HG03442 (cell line): ENCODE measurements around the gene ACACB.
"Not testable (repeated sequence)": the region's sequence is repeated elsewhere in the genome, so short reads cannot be mapped to it uniquely, and the experiment has no call there.

Source experiments
- ATAC-seq: cut with Tn5 transposase; IDR thresholded peaks from one replicate; pipeline ENCODE4 v1.9.1; 2021; ENCODE audit warnings: mild to moderate bottlenecking, moderate library complexity; ENCODE audit not compliant: unreplicated experiment

Gene ACACB

GRCh38 chr12:109139360-109139759 is 23.0 kb downstream of the ACACB start:
- ATAC-seq = no peak

- no peak for ATAC-seq
Measured at GRCh38 chr12:109139791-109140190, 23.4 kb downstream of the ACACB start.

- no peak for ATAC-seq
Measured at GRCh38 chr12:109140560-109140959, 24.2 kb downstream of the ACACB start.

DNA sequence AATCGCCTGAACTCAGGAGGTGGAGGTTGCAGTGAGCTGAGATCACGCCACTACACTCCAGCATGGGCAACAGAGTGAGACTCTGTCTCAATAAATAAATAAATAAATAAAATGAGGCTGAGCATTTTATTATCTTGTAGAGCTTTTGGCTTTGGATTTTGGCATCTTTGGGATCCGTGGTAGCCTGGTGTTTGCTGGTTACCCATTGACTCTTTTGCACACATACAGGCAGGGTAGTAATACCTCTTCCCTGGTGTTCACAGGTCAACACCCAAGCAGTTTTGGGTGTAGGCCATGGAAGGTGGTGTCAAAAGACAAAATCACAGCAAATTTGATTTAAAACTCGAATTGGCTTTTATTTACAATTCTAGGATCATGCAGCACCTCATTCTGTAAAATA is 27.8 kb downstream of the ACACB start:
- no peak for ATAC-seq

DNA sequence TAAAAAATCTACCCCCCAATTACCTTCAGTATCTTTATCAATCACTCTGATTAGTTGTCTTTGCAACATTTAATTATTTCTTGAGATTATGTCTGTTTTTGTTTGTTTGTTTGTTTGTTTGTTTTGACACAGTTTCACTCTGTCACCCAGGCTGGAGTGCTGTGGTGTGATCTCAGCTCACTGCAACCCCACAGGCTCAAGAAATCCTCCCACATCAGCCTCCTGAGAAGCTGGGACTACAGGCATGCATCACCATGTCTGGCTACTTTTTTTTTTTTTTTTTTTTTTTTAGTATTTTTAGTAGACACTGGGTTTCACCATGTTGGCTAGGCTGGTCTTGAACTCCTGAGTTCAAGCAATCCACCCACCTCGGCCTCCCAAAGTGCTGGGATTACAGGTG is 30.7 kb downstream of the ACACB start:
- not testable (repeated sequence) for ATAC-seq

DNA sequence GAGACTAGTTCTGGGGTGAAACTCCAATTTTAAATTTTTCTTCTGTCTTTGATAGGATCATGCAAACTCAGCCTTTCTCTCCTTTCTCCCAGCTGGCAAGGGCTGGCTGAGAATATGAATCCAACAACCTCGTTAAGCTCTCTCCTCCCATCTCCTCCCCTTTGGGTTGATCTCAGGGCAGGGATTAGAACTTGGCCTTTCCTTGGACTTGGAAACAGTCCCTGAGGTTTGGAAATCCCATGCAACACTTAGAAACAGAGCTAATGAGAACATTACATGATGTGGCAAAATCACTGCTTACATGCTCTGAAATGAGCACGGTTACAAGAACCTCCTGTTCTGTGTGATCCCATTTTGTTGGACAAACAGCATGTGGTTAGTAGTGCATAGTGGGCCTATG is 31.6 kb downstream of the ACACB start:
- ATAC-seq = no peak

DNA sequence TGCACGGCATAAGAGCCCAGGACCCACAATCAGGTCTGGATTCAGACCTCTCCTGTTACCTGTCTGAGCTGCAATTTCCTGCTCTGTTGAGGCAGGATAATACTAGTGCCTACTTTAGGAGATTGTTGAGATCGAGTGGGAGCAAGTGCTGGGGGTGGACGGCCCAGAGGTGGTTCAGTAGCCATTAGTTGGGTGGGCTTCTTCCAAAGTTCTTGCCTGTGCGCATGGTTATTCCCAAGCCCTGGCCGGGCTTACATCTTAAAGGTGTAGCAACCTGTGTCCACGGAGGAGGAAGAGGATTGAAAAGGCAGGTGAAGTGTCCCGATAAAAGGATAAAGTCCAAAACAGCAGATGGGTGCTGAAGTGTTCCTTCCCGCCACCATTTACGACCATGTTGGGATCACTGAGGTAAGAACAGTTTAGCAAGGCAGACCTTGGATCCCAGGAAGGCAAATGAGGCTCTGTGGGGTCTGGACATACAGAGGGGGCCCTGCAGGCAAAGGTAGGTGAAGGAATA is 33.8 kb downstream of the ACACB start:
- ATAC-seq = no peak

DNA sequence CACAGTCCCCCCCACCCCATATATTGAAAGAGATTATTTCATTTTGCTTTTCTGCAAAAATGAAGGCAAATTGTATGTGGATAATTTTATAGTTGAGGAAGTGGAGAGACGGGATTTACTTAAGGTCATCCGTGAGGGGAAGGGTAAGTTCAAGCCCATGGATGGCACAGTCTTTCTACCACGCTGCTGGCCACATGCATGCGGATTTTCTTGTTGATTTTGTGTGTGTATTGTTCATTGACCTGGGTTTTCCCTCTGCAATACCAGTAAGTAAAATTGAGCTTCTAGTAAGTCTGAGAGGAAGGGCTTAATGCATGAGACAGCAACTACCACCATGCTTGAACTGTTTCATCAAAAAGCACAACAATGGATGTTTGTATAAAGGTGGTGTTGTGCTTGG is 35.1 kb downstream of the ACACB start:
- ATAC-seq = no peak

- ATAC-seq = no peak
Measured at GRCh38 chr12:109153821-109154441, 37.5 kb downstream of the ACACB start.

GRCh38 chr12:109154451-109155438 is 38.4 kb downstream of the ACACB start:
- peak; percentile 83 for ATAC-seq

DNA sequence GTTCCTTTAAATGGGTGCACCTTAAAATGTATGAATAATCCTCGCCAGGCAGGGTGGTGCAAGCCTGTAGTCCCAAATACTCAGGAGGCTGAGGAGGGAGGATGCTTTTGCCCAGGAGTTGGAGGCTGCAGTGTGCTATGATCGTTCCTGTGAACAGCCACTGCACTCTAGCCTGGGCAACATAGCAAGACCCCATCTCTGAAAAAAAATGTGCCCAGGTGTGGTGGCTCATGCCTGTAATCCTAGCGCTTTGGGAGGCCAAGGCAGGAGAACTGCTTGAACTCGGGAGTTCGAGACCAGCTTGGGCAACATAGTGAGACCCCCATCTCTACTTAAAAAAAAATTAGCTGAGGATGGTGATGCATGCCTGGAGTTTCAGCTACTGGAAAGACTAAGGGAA is 39.6 kb downstream of the ACACB start:
- ATAC-seq = no peak

DNA sequence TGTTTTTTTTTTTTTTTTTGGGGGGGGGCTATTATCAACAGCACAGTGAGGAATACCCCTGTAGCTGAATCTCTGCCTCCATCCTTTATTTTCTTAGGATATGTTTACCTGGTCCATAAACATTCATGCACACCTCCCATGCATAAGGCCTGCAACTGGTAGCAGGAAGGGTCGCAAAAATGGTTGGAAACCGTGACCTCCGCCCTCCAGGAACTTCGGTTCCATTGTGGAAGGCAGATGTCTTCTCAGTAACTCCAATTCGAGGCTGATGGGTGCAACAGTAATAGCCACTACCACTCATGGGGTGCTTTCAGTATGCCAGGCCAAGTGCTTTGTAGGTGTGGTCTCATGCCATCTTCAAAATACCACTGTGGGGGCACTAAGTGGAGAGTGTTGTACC is 40.2 kb downstream of the ACACB start:
- no peak for ATAC-seq

GRCh38 chr12:109157986-109158385 is 41.6 kb downstream of the ACACB start:
- no peak for ATAC-seq

- no peak for ATAC-seq
Measured at GRCh38 chr12:109160433-109160832, 44.0 kb downstream of the ACACB start.

DNA sequence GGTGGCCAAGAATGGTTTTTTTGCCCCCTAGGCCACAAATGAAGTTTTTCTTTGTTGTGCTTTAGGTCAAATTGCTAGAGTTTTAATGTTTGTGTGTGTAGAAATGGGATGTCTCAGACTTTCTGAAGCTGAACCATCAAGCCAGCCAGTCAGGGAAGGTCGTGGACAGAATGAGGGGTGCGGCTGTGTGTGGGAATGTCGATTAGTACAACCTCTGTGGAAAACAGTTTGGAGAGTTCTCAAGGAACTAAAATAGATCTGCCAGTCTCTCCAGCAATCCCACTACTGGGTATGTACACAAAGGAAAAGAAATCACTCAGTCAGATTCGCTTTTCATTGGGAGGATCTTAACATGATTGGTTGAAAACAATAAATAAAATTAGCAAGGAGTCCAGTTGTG is 44.5 kb downstream of the ACACB start:
- no peak for ATAC-seq

GRCh38 chr12:109162551-109162950 is 46.2 kb downstream of the ACACB start:
- no peak for ATAC-seq

- ATAC-seq = no peak
Measured at GRCh38 chr12:109163167-109163566, 46.8 kb downstream of the ACACB start.

DNA sequence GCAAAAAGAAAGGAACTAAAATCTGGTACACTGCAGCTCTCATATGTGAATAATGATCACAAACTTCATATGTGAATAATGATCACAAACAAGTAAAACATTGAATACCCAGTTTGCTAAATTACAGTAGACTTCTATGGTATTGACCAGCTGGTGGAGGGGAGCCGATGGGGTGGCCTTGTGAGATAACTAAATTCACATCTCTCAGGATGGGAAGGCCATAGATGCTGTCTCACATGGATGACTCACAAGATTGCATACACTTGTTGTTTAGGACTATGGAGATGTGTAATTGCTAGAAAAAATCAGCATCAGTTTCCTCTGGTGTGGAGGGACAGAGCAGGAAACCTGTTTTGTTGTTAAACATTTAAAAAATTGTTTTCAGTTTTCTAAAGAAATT is 49.2 kb downstream of the ACACB start:
- ATAC-seq = no peak

- ATAC-seq = no peak
Measured at GRCh38 chr12:109166371-109166770, 50.0 kb downstream of the ACACB start.

- no peak for ATAC-seq
Measured at GRCh38 chr12:109167781-109168180, 51.4 kb downstream of the ACACB start.

GRCh38 chr12:109169262-109169661 is 52.9 kb downstream of the ACACB start:
- no peak for ATAC-seq

DNA sequence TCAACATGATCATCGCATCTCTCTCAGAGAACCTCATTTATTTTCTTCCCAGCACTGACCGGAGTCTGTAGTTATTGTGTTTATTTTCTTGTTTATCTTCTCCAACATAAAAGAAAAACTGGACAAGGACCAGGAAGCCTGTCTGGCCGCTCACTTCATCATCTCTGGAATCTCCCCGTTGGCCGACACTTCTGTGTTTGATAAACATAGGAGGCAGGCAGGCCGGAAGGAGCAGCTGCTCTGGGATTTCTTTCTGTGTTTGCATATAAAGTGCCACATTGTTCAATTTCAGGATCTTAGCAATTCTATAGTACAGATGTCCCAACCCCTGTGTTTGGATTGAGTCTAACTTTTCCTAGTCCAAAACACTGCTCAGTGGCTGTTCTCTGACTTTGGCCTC is 53.3 kb downstream of the ACACB start:
- ATAC-seq = no peak
